Hindlimb muscle (tissue), 1 donor: ENCODE data around the gene DDX42. TPM values are rescaled to one million over a fixed set of nuclear protein-coding genes. Genes with fewer than 3 reads are reported as not detected.

Source experiments
- DNase-seq: peaks from one replicate; pipeline ENCODE4 v3.0.0-alpha.2; 2013
- polyA plus RNA-seq: library from polyadenylated mRNA; unstranded; fragments of 120-200 nt; gene quantifications from one replicate; pipeline ENCODE4 v1.2.1, GENCODE V29; 2013; ENCODE audit not compliant: insufficient read length

Gene DDX42
- polyA plus RNA-seq, 1 donor = 106 TPM

DNA sequence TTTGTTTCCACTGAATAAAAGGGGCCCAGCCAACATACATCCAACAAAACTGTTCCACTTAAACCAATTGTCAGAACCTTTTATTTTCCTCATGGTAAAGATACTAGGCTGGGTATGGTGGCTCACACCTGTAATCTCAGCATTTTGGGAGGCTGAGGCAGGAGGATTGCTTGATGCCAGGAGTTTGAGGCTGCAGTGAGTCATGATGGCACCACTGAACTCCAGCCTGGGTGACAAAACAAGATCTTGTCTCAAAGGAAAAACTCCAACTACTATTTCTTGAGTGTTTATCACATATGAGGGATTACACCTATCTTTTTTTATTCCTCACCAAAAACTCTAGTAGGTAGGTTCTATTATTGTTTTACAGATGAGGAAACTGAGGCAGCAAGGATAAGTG lies 48.6 kb downstream of the DDX42 start:
- no peak for DNase-seq

DNA sequence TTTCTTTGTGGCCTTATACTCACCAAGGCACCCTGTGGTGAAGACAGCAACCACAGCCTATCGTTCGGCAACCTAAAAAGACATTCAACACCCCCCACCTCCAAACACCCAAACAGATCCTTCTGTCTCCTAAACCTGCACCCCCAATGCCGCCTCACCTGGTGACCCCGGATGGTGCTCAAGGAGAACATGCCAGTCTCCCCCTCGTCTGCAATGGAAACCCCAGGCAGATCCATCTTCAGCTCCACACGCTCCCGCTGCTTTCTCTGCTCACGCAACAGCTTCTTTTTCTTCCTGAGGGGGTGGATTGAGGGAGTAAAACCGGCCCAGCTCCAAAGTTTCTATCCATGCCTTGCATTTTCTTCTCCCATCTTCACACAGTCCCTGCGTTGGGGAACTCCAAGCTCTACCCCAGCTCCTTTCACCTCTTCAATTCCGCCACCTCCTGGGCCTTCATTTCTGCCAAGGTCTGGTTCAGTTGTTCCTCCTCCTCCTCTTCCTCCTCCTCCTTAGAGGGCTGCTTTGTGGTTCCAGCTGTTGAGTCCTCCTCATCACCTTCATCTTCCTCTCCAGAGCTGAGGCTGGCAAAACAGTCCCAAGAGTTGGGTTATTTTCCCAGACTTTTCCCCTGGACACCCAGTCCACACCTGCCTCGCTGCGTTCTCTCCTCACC lies 49.8 kb downstream of the DDX42 start:
- DNase-seq = no peak

DNA sequence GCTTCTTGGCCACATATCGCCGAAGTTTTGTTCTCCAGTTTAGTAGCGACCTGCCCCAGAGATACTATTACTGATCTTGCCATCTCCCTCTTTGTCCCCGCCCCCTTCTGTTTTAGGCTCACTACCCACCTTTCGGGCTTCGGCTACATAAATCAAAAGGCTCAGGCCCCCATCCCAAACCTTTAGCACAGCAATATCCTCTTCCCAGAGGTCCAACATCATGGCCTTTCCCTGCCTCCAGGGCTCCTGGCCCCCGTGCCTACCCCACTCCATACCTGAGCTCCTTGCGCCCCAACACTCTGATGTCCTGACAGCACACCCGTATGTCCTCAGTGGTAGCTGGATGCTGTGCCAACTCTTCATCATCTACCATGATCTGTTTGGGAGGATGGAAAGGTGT lies 50.4 kb downstream of the DDX42 start:
- DNase-seq = no peak

DNA sequence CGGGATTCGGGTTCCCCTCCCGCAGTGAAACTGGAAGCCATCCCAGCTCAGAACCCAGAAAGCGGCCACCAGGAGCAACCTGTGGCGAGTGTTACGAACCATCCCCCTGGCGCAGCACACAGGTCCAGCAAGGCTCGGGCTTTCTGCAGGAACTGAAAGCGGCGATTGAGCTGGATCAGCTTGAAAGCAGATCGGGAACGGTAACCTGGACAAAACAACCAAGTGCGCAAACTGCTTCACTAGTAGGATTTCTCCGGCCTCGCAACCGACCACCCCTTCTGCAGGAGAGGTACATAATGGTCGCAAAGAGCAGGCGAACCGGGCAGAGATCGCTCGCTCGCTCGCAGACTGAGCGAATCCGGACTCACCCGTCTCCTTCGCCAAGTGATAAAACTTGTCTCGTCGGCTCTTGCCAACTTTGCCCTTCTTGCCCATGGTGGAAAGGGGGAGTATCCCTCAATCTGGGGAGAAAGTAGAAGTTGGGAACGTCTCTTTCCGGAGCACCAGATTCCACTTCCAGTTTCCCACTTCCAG lies 52.6 kb downstream of the DDX42 start:
- no peak for DNase-seq

DNA sequence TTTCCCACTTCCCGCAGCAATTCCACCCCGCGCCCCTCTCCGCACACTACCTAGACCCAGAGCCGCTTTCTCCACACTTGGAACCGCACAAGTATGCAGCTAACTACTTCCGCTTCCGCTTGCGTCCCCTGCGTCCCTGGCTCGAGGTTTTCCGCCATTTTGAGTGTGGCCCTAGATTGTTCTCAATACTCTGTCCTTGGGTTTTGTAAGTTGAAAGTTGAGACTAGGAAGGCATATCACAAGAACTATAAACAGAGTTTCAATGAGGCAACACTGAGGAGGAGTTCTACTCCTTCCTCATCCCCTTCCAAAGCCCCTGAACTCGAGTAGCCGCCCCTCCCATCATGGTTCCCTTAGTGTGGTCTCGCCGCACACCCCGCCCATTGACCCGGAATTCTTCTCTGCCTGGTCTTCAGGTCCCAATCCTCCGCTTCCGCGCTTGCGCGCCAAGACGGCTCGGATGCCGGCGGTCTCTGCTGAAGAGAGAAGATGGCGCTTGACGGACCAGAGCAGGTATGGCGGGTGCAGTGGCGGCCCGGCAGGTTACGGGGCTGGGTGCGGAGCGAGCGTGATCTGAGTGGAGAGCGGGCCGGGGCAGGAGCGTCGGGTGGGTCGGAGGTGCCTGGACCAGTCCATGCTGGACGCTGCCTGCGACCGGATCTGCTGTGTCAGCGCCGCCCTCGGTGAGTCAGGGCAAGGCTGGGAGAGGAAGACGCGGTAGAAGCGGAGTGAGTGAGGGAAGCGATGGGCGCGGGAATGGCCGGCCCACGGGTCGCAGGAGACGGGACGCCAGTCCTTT lies 53.2 kb downstream of the DDX42 start, which contains the start of the genes FTSJ3 and PSMC5:
Gene FTSJ3, minus strand, starts transcription at position 662 of the 799 bp plus-strand sequence. CDS start 761 bp downstream, outside the sequence.
Gene PSMC5, plus strand, starts transcription at position 430 of the 799 bp plus-strand sequence. Its CDS starts 60 bp downstream, at position 490.
- peak; percentile 98 for DNase-seq

DNA sequence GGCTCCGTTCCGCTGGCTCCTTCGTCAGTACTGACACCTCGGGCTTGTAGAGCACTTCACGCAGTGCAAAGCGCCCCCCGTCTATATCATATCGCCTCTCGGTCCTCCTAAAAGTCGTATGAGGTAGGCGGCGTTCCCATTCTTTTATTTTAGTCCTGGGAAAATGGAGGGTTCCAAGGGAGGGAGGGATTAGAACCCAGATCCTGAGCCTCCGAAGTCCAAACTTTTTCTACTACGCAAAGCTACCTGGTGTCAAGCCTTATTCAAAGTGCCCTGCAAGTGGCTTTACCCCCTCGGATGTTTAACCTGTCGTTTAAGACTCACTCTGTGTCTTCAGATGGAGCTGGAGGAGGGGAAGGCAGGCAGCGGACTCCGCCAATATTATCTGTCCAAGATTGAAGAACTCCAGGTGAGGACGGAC lies 53.8 kb downstream of the DDX42 start:
- no peak for DNase-seq

DNA sequence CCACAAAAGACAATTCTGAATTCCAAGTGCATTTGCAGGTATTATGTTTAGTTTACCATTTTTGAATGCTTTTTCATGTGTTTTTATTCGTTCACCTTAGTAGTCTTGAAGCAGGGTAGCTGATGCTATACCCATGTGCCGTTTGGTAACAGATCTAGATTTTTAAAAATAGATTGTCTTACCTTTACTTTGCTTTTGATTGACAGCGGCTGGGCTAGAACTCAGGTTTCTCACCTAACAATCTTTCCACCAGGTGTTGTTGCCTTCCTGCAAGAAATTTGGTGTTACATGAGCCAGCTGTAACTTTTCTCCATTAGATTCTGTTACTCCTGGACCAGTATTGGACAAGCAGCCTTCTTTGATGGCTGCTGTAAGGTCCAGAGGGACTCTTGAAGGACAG lies 55.0 kb downstream of the DDX42 start:
- no peak for DNase-seq

DNA sequence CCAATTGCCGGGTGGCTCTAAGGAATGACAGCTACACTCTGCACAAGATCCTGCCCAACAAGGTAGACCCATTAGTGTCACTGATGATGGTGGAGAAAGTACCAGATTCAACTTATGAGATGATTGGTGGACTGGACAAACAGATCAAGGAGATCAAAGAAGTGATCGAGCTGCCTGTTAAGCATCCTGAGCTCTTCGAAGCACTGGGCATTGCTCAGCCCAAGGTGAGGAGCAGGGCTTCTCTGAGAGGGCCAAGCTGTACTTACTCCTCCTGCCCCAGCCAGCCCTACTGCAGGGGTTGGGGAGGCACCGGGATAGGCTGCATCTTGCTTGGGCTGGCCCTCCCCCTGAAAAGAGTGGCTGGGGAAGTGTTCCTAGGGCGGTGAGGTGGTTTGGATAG lies 56.3 kb downstream of the DDX42 start:
- DNase-seq = no peak

DNA sequence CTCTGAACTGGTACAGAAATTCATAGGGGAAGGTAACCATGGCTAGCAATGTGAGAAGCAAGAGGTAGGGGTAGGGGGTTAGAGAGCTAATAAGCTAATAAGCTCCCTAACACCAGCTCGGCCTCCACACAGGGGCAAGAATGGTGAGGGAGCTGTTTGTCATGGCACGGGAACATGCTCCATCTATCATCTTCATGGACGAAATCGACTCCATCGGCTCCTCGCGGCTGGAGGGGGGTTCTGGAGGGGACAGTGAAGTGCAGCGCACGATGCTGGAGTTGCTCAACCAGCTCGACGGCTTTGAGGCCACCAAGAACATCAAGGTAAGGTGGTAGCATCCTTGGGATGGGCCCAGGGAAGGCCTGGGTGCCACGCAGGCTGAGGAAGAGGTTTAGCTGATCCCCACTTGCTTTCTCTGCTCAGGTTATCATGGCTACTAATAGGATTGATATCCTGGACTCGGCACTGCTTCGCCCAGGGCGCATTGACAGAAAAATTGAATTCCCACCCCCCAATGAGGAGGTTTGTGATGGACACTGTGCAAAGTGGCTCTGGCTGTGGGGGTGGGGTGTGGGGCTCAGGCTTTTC lies 57.0 kb downstream of the DDX42 start:
- no peak for DNase-seq

DNA sequence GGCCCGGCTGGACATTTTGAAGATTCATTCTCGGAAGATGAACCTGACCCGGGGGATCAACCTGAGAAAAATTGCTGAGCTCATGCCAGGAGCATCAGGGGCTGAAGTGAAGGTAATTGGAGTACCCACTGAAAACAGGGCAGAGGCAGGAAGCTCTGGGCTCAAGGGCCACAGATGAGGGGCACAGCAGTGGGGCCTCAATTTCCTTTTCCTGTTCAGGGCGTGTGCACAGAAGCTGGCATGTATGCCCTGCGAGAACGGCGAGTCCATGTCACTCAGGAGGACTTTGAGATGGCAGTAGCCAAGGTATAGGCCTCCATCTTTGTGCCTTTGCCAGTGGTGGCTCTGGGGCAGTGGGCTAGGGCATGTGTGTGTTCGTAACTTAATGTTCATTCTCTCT lies 57.5 kb downstream of the DDX42 start:
- DNase-seq = no peak

DNA sequence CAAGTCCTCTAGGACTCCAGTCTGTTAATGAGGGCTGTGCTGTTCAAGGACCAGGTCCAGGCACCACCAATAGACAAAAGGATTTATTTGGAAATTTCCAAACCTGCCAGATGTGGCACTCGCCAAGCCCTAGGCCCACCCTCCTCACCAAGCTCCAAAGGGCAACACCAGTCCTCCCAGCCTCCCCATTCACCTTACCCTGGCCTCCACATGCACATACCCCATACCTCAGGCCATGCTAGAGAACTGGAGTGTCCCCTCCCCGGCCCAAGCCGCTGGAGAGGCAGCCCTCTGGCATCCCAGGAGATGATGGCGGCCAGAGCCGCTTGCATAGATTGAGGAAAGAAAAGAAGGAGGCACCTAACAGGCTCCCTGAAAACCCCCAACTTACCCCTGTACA lies 58.0 kb downstream of the DDX42 start:
- no peak for DNase-seq

DNA sequence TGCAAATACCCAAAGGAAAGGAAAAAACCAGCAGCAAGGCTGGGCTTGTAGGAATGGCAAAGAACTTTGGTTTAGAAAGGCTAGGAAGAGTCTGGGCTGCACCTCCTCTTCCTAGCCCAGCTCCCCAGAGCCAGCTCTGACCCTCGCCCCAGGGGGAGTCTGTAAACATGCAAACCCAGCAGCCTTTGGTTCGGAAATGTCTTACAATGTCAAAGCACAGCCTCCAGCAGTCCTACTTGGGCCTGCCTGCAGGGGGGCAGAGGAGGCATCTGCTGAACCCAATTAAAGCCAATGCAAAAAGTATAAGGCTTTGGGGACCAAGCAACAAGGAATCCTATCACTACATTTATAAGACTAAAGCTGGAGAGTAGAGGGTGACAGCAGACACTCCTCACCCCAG lies 58.5 kb downstream of the DDX42 start:
- no peak for DNase-seq

DNA sequence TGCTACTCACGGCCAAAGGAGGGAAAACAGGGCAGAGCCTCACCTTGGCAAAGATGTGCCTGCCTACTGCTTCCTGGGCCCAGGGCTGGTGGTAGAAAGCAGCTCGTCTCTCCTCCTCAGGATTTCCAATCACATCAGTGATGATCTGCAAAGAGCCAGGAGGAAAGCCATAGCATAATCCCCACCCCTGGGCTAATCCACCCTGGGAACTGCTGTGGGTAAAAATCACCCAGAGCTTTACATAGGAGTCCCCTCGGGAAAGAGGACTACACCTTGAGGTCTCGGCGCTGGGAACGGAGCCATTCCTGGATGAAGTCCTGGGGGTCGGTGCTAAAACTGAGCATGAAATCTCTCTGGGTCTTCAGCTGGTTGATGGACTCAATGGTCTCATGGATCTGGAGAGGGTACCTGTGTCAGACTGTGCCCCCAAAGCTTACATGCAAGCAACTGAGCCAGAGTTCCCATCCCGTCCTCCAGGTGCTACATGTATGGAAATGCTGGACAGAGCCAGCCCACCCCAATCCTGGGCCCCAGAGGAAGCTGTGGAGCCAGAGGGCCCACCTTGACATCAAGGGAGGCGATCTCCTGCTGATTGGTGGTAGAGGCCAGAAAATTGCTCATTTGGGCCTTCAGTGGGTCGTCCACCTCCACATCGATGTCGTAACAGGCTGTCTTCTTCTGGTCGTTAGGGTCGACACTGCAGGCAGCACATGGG lies 59.2 kb downstream of the DDX42 start:
- DNase-seq = no peak

DNA sequence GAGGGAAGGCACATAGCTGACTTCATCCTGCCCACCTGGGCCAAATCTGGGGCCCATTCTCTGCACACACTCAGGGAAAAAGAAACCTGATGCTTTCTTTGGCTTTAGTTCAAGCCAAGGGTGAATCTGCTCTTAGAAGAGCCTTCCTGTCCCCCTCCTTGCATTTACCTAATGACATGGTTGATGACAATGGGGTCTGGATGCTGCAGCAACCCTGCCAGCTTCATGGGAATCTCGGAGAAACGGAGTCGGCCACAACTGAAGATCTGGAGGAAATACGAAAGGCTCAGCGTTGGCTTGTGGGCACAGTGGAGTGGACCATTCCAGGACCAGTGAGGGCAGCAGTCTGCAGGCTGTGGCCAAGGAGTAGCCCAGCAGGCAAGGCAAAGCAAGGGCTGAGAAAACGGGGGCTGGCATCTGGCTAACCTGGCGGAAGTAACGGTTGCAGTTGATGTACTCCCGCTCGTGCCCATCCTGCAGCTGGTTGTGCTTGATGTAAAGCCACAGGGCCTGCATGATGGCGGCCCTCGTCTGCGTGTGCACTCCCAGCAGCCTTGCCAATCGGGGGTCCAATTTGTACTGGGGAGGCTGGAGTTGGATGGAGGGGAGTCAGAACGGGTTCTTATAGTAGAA lies 59.9 kb downstream of the DDX42 start:
- no peak for DNase-seq

DNA sequence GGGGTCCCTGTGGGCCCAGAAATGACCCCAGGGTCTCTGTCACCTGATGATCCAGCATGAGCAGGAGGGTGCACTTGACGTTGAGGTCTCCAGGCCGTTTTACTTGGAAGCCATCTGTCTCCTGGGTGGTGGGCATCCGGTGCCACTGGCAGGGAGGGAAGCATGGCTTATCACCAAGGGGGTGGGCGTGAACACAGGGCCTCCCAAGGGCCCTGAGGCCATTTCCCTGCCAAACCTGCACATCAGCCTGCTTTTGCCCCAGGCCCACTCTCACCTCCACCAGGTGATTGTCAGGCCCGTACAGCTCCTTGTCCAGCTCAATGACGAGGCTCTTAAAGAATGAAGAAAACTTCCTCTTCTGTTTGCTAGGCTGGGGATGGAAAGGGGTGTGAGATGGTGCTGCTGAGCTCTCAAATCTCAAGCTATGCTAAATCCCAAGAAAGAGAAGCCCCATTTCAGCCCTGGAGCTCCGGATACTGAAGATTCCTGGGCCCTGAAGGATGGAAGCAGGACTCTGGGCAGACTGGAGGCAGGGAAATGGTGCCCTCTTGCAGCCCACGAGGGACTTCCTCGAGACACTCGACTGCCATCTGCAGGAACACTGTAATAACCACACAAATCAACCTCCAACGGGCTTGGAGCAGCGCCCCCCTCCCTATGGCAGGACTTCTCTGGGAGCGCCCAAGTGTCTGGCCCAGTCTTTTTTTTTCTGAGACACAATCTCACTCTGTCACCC lies 60.6 kb downstream of the DDX42 start:
- no peak for DNase-seq

DNA sequence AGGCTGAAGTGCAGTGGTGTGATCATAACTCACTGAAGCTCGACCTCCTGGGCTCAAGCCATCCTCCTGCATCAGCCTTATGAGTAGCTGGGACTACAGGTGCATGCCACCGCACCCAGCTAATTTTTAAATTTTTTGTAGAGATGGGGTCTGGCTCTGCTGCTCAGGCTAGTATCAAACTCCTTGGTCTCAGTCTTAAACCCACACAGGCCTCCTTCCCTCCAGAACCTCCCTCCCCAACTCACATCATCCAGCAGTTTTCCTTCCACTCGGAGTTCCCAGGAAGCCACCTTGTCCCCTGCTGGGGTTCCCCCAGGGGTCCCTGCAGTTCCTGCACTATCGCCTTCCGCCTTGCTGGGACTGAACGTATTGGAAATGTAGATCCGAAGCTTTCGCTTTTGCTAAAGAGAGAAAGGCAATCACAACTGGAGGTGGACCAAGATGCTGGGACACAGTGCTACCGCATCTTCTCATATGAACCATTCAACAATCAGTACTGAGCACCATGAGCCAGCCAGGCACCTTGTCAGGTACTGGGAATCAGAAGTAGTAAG lies 61.3 kb downstream of the DDX42 start:
- DNase-seq = no peak

DNA sequence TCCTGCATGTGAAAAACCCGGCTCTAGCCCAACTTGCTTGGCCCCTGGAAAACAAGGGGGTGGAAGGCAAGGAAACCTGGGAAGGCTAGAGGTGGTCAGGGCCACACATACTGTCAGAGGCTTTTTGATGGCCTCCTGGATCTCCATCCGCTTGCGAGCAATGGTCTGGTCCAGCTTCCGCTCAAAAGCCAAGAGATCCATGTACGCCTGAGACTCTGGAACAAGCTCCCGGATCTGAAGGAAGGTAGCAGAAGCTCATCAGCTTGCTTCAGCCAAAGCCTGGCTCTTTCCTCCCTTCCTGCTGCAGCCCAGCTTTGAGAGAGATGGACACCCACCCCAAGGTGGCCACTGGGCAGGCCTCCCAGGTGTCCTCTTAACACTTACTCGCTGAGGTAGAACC lies 62.8 kb downstream of the DDX42 start:
- DNase-seq = no peak

DNA sequence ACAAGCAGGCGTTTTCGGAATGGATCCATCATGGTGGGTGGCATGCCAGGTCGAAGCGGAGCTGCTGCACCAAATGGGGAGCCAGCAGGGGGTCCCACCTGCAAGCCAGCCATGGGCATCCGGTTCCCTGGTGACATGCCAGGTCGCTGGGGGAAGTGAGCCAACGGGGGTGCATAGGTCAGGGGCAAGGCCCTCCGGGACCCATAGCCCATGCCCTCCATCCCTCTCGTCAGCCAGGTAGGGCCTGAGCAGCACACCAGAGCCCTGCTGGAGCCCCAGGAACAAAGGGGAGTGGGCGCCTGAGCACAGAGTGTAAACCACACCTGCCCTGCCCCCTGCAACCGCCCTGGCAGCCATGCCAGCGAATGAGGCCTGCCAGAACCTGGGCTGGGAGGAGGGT lies 63.5 kb downstream of the DDX42 start:
- DNase-seq = no peak

DNA sequence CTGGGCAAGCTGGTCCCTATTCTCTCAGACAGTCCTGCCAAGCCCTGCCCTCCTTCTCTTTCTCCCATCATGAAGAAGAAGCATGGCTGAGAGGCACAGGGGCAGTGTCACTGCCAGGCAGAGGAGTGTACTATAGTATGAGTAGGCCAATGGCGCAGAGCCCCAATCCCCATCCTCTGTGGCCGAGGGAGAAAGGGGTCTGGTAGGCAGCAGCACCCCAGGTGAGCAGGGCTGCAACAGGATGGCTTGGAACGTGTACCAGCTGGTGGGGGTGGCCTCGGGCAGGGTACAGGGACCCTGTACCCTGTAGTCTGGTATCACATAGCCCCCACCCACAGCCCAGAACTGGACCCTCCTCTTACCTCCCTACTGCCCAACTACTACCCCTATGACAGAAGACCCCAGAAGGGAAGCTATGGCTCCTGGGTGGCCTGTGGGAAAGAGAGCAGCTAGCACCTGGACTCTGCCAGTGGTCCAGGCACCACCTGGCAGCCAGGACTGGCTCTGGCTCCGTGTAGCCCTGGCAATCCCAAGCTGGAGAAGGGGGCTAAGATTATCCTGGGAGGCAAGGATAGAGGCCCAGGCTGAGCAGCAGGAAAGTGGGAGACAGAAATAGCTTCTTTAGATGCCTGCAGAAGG lies 64.1 kb downstream of the DDX42 start:
- DNase-seq = no peak

DNA sequence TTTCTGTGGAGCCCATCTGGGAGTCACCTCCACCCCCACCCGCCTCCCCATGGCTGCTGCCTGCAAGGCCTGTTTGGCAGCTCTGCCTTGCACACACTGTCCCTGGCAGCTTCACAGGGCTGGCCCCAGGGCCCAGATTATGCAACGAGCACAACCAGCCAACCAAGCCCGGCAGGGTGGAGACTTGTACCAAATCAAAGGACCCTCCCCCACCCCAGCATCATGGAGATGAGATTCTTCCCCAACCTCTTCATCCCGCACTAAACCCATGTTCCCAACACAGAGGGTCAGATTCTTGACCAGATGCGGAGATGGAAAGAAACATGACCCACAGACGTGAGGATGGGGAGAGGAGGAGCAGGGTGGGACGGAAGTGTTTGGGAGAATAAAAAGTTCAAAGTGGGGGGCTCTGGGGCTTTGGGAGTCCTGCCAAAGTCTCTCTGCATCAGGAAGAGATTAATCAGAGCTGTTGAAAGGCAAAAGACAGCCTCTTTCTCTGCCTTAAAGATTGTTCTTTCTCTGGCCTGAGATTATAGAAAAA lies 64.7 kb downstream of the DDX42 start:
- peak; percentile 67 for DNase-seq
